K562 (cell line): ENCODE data around the gene ERBB3. TPM values are rescaled to one million over a fixed set of nuclear protein-coding genes. Genes with fewer than 3 reads are reported as not detected.
A peak's percentile ranks its signal among the peaks of the same experiment; 100 is the strongest.

Source experiments
- CBFA2T3 ChIP-seq: fragments of 450-650 bp; IDR thresholded peaks from 2 replicates; pipeline ENCODE4 v1.6.1; 2017
- DPF2 ChIP-seq: fragments of 450-650 bp; IDR thresholded peaks from 2 replicates; pipeline ENCODE4 v1.6.1; 2016
- ETV5 ChIP-seq: sonication (generic); formaldehyde crosslinking; IDR thresholded peaks from 2 replicates; pipeline ENCODE4 v1.4.0; 2020; ENCODE audit warnings: low read depth, mild to moderate bottlenecking, missing genetic modification reagents
- LEF1 ChIP-seq: fragments of 450-650 bp; IDR thresholded peaks from 2 replicates; pipeline ENCODE4 v1.6.1; 2016; ENCODE audit warnings: mild to moderate bottlenecking
- MYC ChIP-seq, 2 experiments: fragments of 250-450 bp in 1 of 2; sonication (Bioruptor Pico) in 1 of 2; IDR thresholded peaks; 2 replicates each; pipeline versions ENCODE4 v1.5.1 to v1.6.1; 2012 to 2021; ENCODE audit warnings: low read depth in 2 of 2, borderline replicate concordance in 1 of 2, improper control_type of control experiment in 1 of 2, low read length in 1 of 2, mild to moderate bottlenecking in 1 of 2, moderate library complexity in 1 of 2
- NFIX ChIP-seq: fragments of 250-450 bp; sonication (Bioruptor Pico); IDR thresholded peaks from 2 replicates; pipeline ENCODE4 v1.4.0; 2020; ENCODE audit warnings: low read depth, mild to moderate bottlenecking, moderate library complexity
- POLR3G ChIP-seq: IDR thresholded peaks from 2 replicates; pipeline ENCODE4 v1.6.1; 2011; ENCODE audit not compliant: insufficient read length, insufficient replicate concordance; ENCODE audit errors: extremely low read depth
- ZNF507 ChIP-seq: conservative IDR thresholded peaks from 2 replicates; pipeline ENCODE4 v1.6.1; 2017; ENCODE audit warnings: missing genetic modification characterization, missing compliant biosample characterization
- polyA plus RNA-seq, 8 experiments: library from polyadenylated mRNA; depleted of rRNA in 4 of 8; stranded (reverse) in 5 of 8; unstranded in 3 of 8; fragments of >200 nt; fragmentation: Nextera tagmentation in 2 of 8; fragmentation: Illumina TruSeq in 1 of 8; extraction: Ambion mirVana in 2 of 8; extraction: Trizol in 1 of 8; gene quantifications; 2 replicates each; pipeline versions ENCODE4 v1.2.1 to v1.2.3, GENCODE V29; 2011 to 2014; ENCODE audit warnings: inconsistent platforms in 1 of 8, missing spikeins in 1 of 8
- total RNA-seq, 7 experiments: library from RNA; depleted of rRNA in 6 of 7; stranded (reverse); fragments of >200 nt in 6 of 7; fragmentation: Illumina TruSeq in 2 of 7; extraction: Trizol in 2 of 7; gene quantifications; 2 replicates each; pipeline versions ENCODE4 v1.2.1 to v1.2.3, GENCODE V29; 2011 to 2021; ENCODE audit warnings: low replicate concordance in 1 of 7
- TF ChIP-seq, protein P1 (sequence below), 2 experiments: fragments of 450-650 bp in 1 of 2; sonication (generic) in 1 of 2; formaldehyde crosslinking in 1 of 2; IDR thresholded peaks; 2 replicates each; pipeline versions ENCODE4 v1.7.1 to v1.9.0; 2016 to 2022; ENCODE audit warnings: inconsistent platforms in 1 of 2, mild to moderate bottlenecking in 1 of 2, missing genetic modification reagents in 1 of 2
- TF ChIP-seq, protein P2 (sequence below): sonication (generic); formaldehyde crosslinking; IDR thresholded peaks from 2 replicates; pipeline ENCODE4 v1.8.0; 2023; ENCODE audit warnings: mild to moderate bottlenecking, missing genetic modification reagents
- TF ChIP-seq, protein P3 (sequence below), 2 experiments: fragments of 450-650 bp in 1 of 2; sonication (generic) in 1 of 2; formaldehyde crosslinking; conservative IDR thresholded peaks; 2 replicates each; pipeline versions ENCODE4 v1.4.0 to v1.8.1; 2020 to 2022; ENCODE audit warnings: mild to moderate bottlenecking in 1 of 2, missing genetic modification reagents in 1 of 2
- TF ChIP-seq, protein P4 (sequence below): IDR thresholded peaks from 2 replicates; pipeline ENCODE4 v1.6.1; 2011; ENCODE audit not compliant: insufficient read length; ENCODE audit errors: extremely low read depth

Gene ERBB3
- total and polyA plus RNA-seq, 9 of the 15 experiments (the other 6 are each of a cell fraction or from before 2014, with no cell fraction given), result 1.5 to 5.4 (median 3.8) TPM

DNA sequence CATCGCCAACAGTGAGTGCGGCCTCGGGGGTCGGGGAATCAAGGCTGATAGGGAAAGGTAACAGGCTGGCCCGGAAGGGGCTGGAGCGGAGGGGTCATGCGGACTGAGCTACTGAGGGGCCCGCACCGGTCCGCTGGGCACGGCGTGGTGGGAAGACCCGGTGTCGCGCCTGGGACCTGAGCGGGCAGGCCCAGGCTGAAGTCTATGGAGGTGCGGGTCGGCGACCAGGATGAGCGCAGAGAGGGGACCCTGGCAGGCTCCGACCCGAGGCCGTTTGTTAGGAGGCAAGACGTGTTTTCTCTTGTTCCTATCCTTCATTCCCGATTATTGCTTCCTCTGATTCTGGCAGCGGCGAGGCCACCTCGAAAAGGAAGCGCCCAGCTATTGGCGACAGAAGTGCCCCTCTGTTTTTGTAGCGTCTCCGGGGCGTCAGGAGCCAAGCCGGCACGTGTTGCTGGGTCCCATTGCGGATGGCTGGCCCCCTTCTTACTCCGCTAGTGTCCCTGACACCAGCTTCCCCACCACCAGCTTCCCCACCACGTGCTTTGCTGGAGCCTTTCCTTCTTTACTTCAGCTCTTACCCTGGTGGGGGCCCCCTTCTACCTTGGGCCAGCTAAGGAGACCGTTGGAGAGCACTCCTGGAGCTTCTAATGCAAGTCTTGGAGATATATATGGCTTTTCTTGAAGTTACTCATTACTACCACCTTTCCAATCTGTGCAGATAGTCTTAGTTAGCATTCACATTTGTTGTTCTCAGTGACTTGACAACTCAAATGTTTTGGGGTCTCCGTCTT is 25.0 kb downstream of the ERBB3 start (continued):
- TF ChIP-seq, protein P1, sequence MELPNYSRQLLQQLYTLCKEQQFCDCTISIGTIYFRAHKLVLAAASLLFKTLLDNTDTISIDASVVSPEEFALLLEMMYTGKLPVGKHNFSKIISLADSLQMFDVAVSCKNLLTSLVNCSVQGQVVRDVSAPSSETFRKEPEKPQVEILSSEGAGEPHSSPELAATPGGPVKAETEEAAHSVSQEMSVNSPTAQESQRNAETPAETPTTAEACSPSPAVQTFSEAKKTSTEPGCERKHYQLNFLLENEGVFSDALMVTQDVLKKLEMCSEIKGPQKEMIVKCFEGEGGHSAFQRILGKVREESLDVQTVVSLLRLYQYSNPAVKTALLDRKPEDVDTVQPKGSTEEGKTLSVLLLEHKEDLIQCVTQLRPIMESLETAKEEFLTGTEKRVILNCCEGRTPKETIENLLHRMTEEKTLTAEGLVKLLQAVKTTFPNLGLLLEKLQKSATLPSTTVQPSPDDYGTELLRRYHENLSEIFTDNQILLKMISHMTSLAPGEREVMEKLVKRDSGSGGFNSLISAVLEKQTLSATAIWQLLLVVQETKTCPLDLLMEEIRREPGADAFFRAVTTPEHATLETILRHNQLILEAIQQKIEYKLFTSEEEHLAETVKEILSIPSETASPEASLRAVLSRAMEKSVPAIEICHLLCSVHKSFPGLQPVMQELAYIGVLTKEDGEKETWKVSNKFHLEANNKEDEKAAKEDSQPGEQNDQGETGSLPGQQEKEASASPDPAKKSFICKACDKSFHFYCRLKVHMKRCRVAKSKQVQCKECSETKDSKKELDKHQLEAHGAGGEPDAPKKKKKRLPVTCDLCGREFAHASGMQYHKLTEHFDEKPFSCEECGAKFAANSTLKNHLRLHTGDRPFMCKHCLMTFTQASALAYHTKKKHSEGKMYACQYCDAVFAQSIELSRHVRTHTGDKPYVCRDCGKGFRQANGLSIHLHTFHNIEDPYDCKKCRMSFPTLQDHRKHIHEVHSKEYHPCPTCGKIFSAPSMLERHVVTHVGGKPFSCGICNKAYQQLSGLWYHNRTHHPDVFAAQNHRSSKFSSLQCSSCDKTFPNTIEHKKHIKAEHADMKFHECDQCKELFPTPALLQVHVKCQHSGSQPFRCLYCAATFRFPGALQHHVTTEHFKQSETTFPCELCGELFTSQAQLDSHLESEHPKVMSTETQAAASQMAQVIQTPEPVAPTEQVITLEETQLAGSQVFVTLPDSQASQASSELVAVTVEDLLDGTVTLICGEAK (IDR thresholded peaks at IDR 0.05), result no peak
- TF ChIP-seq, protein P1 (CRISPR knock-in tag; IDR thresholded peaks at IDR 0.05), result no peak
- no peak for TF ChIP-seq POLR3G
- TF ChIP-seq CBFA2T3, result no peak
- TF ChIP-seq, protein P2, sequence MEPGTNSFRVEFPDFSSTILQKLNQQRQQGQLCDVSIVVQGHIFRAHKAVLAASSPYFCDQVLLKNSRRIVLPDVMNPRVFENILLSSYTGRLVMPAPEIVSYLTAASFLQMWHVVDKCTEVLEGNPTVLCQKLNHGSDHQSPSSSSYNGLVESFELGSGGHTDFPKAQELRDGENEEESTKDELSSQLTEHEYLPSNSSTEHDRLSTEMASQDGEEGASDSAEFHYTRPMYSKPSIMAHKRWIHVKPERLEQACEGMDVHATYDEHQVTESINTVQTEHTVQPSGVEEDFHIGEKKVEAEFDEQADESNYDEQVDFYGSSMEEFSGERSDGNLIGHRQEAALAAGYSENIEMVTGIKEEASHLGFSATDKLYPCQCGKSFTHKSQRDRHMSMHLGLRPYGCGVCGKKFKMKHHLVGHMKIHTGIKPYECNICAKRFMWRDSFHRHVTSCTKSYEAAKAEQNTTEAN, result 0 out of 2 replicates have a peak, but pooled peaks have one; percentile 18
- TF ChIP-seq, protein P3, sequence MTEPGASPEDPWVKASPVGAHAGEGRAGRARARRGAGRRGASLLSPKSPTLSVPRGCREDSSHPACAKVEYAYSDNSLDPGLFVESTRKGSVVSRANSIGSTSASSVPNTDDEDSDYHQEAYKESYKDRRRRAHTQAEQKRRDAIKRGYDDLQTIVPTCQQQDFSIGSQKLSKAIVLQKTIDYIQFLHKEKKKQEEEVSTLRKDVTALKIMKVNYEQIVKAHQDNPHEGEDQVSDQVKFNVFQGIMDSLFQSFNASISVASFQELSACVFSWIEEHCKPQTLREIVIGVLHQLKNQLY (CRISPR knock-in tag; conservative IDR thresholded peaks at IDR 0.05), result no peak
- TF ChIP-seq, protein P4, sequence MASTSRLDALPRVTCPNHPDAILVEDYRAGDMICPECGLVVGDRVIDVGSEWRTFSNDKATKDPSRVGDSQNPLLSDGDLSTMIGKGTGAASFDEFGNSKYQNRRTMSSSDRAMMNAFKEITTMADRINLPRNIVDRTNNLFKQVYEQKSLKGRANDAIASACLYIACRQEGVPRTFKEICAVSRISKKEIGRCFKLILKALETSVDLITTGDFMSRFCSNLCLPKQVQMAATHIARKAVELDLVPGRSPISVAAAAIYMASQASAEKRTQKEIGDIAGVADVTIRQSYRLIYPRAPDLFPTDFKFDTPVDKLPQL, result no peak
- no peak for TF ChIP-seq DPF2
- no peak for TF ChIP-seq ZNF507 (tag)
- TF ChIP-seq NFIX, result no peak
- 0 out of 2 replicates have a peak, but pooled peaks have one; percentile 3 for TF ChIP-seq ETV5 (CRISPR knock-in tag)
- TF ChIP-seq MYC (IDR thresholded peaks at IDR 0.05; ENCODE audit: low read depth, low read length), result peak; percentile 96
- peak; percentile 55; the same call in 1 of the 2 replicates for TF ChIP-seq MYC (CRISPR knock-in tag; IDR thresholded peaks at IDR 0.05; ENCODE audit: borderline replicate concordance, low read depth)
- no peak for TF ChIP-seq LEF1
